Upper lobe of left lung (tissue), 4 donors: Measurements from ENCODE around the gene PGS1.

Experiments
- CTCF ChIP-seq, 6 experiments: fragments of 450-650 bp in 4 of 6; fragments of 200-600 bp in 2 of 6; sonication (generic) in 2 of 6; IDR thresholded peaks; one replicate each; pipeline ENCODE4 v1.5.1; 2016 to 2019; ENCODE audit warnings: antibody characterized with exemption in 6 of 6
- POLR2A ChIP-seq, 4 donors: fragments of 450-650 bp; IDR thresholded peaks; one replicate each; pipeline ENCODE4 v1.5.1; 2016 to 2017; ENCODE audit warnings: antibody characterized with exemption in 4 of 4, mild to moderate bottlenecking in 2 of 4

GRCh38 chr17:78369791-78370381 is 8.6 kb upstream of the PGS1 start:
- no peak for TF ChIP-seq POLR2A (IDR thresholded peaks at IDR 0.05)
- TF ChIP-seq CTCF (IDR thresholded peaks at IDR 0.05), result no peak
